ENCODE results near the gene TMEM144. TPM values are rescaled to one million over a fixed set of nuclear protein-coding genes. Genes with fewer than 3 reads are reported as not detected.

TMEM144 gene
- total RNA-seq, 3 donors from 2014 or later (not counting 1 experiment from before 2014, with no cell fraction given): 0.31 to 0.78 TPM; not detected in 1

DNA sequence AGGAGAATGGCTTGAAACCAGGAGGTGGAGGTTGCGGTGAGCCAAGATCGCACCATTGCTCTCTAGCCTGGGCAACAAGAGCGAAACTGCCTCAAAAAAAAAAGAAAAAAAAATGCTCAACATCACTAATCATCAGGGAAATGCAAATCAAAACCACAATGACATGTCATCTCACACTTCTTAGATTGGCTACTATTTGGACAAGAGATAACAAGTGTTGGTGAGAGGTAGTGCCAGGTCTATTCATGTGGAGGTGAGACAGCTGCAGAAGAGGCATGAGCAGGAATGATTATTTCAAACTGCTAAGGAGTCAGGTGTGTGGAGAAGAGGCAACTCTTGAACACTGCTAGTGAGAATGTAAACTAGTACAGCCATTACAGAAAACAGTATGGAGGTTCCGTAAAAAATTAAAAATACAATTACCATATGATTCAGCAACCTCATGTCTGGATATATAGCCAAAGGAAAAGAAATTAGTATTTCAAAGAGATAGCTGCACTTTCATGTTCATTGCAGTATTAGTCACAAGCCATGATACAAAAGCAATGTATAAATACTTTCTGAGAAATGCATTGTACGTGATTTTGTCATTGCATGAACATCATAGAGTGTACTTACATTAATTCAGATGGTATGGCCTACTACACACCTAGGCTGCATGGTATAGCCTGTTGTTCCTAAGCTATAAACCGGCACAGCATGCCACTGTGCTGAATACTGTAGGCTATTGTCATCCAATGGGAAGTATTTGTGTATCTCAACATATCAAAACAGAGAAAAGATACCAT is 75.3 kb downstream of the TMEM144 start:
- intact Hi-C loops (cut with micrococcal nuclease): no loop called here
- TF ChIP-seq, protein P1, sequence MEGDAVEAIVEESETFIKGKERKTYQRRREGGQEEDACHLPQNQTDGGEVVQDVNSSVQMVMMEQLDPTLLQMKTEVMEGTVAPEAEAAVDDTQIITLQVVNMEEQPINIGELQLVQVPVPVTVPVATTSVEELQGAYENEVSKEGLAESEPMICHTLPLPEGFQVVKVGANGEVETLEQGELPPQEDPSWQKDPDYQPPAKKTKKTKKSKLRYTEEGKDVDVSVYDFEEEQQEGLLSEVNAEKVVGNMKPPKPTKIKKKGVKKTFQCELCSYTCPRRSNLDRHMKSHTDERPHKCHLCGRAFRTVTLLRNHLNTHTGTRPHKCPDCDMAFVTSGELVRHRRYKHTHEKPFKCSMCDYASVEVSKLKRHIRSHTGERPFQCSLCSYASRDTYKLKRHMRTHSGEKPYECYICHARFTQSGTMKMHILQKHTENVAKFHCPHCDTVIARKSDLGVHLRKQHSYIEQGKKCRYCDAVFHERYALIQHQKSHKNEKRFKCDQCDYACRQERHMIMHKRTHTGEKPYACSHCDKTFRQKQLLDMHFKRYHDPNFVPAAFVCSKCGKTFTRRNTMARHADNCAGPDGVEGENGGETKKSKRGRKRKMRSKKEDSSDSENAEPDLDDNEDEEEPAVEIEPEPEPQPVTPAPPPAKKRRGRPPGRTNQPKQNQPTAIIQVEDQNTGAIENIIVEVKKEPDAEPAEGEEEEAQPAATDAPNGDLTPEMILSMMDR (IDR thresholded peaks at IDR 0.05): no peak
- Histone ChIP-seq H3K9me3 (ENCODE audit: control insufficient read depth, insufficient read depth, low read length) (no peaks in the 10 kb centered on the region), H3K27ac (ENCODE audit: low read length) (no peak overlapping the region), H3K27me3 (ENCODE audit: control insufficient read depth, insufficient read depth, low read length) (no peaks in the 10 kb centered on the region), H3K36me3 (ENCODE audit: control insufficient read depth, insufficient read depth, low read length) (no peaks in the 10 kb centered on the region), H3K4me3 (ENCODE audit: low read length) (no peak overlapping the region), H3K4me1 (ENCODE audit: control insufficient read depth, insufficient read depth, low read length) (no peaks in the 10 kb centered on the region)
- Mint-ChIP-seq H3K9me3 (no peaks in the 10 kb centered on the region), H3K36me3 (no peaks in the 10 kb centered on the region), H3K27me3 (ENCODE audit: low read depth in 2 of 2) (no peaks in the 10 kb centered on the region), H3K4me1 (no peaks in the 10 kb centered on the region), H3K27ac (no peak overlapping the region), H3K4me3 (no peak overlapping the region)
- DNase-seq (no peak), ATAC-seq (no peak)
- whole genome bisulfite sequencing (ENCODE audit: insufficient coverage): 93% methylated on average over 5 of the region's 6 CpGs

- no peak overlapping the region for H3K27ac Mint-ChIP-seq
- intact Hi-C loops (cut with micrococcal nuclease): no loop called here
- no peaks in the 10 kb centered on the region for H3K9me3 ChIP-seq (ENCODE audit: control insufficient read depth, insufficient read depth, low read length)
- no peak overlapping the region for H3K27ac ChIP-seq (ENCODE audit: low read length)
- no peaks in the 10 kb centered on the region for H3K4me1 Mint-ChIP-seq
- no peaks in the 10 kb centered on the region for H3K36me3 ChIP-seq (ENCODE audit: control insufficient read depth, insufficient read depth, low read length)
- H3K27me3 Mint-ChIP-seq (ENCODE audit: low read depth in 2 of 2): no peaks in the 10 kb centered on the region
- no peak overlapping the region for H3K4me3 ChIP-seq (ENCODE audit: low read length)
- TF ChIP-seq, protein P1 (IDR thresholded peaks at IDR 0.05): no peak
- H3K4me3 Mint-ChIP-seq: no peak overlapping the region
- WGBS (ENCODE audit: insufficient coverage): 95% methylated on average over 6 of the region's 6 CpGs
- no peaks in the 10 kb centered on the region for H3K9me3 Mint-ChIP-seq
- no peaks in the 10 kb centered on the region for H3K36me3 Mint-ChIP-seq
- ATAC-seq (no peak), DNase-seq (no peak)
- H3K4me1 ChIP-seq (ENCODE audit: control insufficient read depth, insufficient read depth, low read length): no peaks in the 10 kb centered on the region
- no peaks in the 10 kb centered on the region for H3K27me3 ChIP-seq (ENCODE audit: control insufficient read depth, insufficient read depth, low read length)
Measured at GRCh38 chr4:158290912-158291311, 80.6 kb downstream of the TMEM144 start.

DNA sequence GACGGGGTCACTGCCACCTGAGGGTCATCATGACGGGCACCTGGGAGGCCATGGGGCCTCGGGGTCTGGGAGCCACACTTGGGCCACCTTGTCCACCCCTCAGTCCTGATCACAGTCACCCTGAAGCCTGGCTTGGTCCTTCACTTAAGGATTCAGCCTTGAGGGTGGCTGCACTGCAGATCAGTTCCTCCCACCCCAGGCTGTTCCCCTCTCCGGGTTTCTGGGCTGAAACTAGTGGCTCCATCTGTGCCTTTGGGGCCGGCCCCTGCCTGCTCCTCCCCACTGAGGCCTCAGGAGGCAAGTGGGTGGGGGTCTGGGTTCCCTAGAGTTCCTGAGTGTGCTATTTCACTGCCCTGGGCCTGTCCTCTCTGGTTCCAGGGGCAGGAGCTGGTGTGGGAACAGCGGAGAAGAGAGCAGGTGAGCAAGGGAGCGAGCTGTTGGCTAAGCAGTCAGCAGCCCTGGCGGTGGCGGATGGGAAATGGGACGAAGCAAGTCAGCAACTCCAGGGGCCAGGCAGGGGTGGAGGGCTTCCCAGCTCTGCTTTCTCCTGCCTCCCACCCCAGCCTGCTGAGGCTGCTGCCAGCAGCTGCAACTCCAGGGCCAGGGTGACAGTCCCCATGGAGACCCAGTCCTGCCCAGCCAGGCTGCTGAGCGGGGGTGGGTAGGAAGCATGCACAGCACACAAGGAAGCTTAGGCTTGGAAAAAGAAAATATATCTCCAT is 81.2 kb downstream of the TMEM144 start:
- no peak for ATAC-seq
- WGBS (ENCODE audit: insufficient coverage): 89% methylated on average over 11 of the region's 11 CpGs
- Mint-ChIP-seq H3K4me1 (no peaks in the 10 kb centered on the region), H3K27me3 (ENCODE audit: low read depth in 2 of 2) (no peaks in the 10 kb centered on the region), H3K4me3 (no peak overlapping the region), H3K36me3 (no peaks in the 10 kb centered on the region), H3K9me3 (no peaks in the 10 kb centered on the region), H3K27ac (no peak overlapping the region)
- no peak for DNase-seq
- H3K27ac ChIP-seq (ENCODE audit: low read length): no peak overlapping the region
- H3K4me3 ChIP-seq (ENCODE audit: low read length): no peak overlapping the region
- no peaks in the 10 kb centered on the region for H3K36me3 ChIP-seq (ENCODE audit: control insufficient read depth, insufficient read depth, low read length)
- no peaks in the 10 kb centered on the region for H3K27me3 ChIP-seq (ENCODE audit: control insufficient read depth, insufficient read depth, low read length)
- H3K4me1 ChIP-seq (ENCODE audit: control insufficient read depth, insufficient read depth, low read length): no peaks in the 10 kb centered on the region
- H3K9me3 ChIP-seq (ENCODE audit: control insufficient read depth, insufficient read depth, low read length): no peaks in the 10 kb centered on the region
- intact Hi-C loops (cut with micrococcal nuclease): no loop called here
- TF ChIP-seq, protein P1 (IDR thresholded peaks at IDR 0.05): no peak
